ENCODE results near the gene ARHGAP22.

- TF ChIP-seq EP300 (IDR thresholded peaks at IDR 0.05) (no peak), CTCF (IDR thresholded peaks at IDR 0.05) (no peak)
Observed at GRCh38 chr10:48482207-48482606, 122.7 kb downstream of the ARHGAP22 start.

Data from upper lobe of left lung (tissue), 4 donors.